ENCODE measurements around the gene ANO8.
"Not testable (repeated sequence)": the region's sequence is repeated elsewhere in the genome, so short reads cannot be mapped to it uniquely, and the experiment has no call there.

ANO8 gene, protein sequence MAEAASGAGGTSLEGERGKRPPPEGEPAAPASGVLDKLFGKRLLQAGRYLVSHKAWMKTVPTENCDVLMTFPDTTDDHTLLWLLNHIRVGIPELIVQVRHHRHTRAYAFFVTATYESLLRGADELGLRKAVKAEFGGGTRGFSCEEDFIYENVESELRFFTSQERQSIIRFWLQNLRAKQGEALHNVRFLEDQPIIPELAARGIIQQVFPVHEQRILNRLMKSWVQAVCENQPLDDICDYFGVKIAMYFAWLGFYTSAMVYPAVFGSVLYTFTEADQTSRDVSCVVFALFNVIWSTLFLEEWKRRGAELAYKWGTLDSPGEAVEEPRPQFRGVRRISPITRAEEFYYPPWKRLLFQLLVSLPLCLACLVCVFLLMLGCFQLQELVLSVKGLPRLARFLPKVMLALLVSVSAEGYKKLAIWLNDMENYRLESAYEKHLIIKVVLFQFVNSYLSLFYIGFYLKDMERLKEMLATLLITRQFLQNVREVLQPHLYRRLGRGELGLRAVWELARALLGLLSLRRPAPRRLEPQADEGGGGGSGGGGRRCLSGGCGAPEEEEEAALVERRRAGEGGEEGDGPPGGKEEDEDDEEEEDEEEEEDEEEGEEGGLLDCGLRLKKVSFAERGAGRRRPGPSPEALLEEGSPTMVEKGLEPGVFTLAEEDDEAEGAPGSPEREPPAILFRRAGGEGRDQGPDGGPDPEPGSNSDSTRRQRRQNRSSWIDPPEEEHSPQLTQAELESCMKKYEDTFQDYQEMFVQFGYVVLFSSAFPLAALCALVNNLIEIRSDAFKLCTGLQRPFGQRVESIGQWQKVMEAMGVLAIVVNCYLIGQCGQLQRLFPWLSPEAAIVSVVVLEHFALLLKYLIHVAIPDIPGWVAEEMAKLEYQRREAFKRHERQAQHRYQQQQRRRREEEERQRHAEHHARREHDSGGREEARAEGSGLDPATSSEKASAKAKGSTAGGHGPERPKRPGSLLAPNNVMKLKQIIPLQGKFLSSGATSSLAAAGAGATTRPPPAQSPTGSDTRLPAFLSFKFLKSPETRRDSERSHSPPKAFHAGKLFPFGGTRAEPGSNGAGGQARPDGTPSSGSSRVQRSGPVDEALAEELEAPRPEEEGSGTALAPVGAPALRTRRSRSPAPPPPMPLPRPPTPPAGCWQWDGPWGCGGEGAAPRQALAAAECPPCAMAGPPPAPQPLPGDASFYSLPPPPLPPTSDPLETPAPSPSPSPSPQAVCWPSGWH

DNA sequence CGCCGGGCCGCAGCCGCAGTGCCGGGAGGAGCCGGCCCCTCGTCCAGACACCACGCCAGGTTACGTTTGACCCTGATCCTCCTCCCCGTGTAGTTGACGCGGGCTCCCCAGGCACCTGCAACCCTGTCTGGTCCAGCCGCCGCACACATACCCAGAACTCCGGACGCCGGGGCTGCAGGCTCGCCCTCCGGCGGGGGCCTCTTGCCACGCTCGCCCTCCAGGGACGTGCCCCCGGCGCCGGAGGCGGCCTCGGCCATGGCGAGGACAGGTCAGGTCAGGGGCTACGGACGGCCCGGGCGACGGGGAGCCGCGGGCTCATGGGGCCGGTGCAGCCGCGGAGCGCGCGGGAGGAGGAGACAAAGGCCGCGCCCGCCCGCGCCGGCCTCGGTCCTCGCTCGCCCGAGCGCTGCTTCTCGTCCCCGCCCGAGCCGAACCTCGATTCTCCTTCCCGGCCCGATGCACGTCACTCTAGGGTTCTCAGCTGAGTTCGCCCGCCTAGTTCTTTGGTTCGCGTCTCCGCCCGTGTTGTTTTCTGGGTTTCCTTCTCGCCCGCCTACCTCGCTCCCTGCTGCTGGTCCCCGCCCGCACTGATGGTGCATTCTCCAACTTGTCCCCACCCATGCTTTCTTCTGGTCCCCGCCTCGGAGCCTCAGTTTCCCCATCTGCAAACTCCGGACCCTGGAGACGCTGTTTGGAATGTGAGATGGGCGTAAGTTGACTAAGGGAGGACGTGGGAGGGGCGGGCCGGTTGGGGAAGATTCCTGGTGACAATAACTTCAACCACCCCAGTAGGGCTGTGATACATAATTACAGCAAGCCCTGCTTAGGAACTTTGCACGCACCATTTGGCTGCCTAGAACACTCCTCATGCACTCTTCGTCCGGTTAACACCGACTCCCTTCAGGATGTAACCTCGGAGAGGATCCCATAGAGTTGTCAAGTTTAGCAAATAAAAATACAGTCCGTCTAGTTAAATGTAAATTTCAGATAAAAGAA, at the start of gene ANO8:
Gene ANO8 (minus strand): TSS at position 442 of the 996 bp plus-strand sequence. CDS start 185 bp downstream, at position 257.
- peak; percentile 95 for DNase-seq (ENCODE audit: low read depth)

DNA sequence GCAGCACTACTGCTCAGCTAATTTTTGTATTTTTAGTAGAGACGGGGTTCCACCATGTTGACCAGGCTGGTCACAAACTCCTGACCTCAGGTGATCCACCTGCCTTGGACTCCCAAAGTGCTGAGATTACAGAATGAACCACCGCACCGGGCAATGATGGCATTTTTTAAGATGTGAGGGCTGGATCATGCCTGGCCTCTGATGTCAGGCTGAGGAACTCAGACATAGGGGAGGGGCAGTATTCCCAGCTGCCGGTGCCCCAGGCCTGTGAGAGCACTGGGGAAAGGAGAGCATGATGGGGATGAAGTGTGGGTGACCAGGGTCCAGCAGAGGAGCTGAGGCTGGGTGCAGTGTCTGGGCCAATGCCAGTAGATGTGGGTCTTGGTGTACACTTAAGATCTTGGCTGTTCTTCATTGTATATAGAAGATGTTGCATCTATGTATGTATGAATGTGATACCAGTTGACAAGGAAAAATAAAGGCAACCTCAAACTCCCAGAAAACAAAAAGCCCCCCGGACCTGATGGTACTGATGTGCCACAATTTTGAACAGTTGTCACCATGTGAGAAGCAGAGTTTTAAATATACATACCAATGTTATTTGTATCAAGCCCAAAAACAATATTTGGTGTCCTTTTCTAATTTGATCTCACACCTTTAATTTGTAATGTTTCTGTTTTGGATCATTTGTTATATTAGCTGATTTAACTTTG, 45.9 kb upstream of the ANO8 start:
- no peak for DNase-seq (ENCODE audit: low read depth)

DNA sequence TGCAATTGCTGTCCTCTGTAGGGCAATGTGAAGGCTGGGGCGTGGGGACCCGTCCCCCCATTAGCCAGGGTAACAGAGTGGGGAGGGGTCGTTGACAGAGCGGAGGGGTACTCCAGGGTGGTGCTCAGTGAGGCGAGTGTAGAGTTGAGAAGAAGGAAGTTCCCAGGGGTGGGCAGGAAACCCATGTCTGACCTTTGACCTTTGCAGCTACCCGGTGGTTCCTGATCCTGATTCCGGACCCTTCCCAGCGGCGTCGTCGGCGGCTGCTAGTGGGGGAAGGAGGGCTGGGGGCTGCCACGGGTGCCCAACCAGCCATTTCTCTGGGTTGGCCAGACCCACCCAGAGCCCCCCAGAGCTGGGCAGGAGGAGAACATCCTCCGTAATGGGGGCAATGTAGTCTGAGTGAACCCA, 44.6 kb upstream of the ANO8 start:
- no peak for DNase-seq (ENCODE audit: low read depth)

DNA sequence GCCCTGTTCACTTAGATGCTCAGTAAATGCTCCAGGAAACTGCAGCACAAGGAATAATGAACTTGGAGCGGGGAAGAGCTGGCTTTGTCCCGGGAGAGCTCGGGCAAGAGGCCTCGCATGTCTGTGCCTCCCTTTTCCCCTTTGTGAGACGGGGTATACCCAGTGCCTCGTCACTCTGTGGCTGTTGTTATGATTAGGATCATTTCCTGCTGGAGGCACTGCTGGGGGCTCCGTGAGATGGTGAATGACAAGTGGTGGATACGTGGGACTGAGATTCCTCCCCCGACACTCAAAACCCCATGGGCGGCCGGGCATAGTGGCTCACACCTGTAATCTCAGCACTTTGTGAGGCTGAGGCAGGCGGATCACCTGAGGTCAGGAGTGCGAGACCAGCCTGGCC, 43.6 kb upstream of the ANO8 start:
- no peak for DNase-seq (ENCODE audit: low read depth)

DNA sequence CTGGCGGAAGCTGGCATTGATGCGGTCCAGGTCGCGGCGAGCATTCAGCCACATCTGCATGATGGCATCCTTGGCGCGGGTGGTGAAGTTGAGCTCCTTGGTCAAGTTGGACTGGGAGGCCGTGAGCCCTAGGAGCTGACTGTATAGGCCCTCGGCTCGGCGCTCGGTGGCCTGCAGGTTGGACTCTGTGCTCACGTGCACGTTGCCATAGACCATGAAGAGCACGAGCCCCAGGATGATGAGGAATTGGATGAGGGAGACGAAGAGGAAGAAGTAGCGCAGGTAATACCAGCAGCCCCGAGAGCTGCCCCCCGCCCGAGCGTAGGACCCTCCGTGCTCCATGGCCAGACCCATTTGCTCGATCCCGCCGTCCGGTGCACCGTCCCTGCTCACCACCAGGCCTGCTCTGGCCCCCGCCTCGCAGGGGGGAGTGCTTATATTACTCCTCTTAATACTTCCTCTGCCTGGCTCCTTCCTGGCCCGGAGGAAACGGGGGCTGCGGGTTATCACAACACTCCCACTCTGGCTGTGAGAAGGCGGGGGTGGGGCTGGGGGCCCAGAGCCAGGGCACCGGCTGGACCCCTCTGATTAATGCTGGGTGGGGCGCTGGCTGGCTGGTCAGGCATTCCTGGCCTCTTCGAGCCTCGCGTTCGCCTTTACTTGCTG, 42.4 kb upstream of the ANO8 start, which contains the start of gene PLVAP:
Gene PLVAP (minus strand): TSS at position 408 of the 666 bp plus-strand sequence. CDS start 54 bp downstream, at position 354.
- DNase-seq (ENCODE audit: low read depth) = no peak

DNA sequence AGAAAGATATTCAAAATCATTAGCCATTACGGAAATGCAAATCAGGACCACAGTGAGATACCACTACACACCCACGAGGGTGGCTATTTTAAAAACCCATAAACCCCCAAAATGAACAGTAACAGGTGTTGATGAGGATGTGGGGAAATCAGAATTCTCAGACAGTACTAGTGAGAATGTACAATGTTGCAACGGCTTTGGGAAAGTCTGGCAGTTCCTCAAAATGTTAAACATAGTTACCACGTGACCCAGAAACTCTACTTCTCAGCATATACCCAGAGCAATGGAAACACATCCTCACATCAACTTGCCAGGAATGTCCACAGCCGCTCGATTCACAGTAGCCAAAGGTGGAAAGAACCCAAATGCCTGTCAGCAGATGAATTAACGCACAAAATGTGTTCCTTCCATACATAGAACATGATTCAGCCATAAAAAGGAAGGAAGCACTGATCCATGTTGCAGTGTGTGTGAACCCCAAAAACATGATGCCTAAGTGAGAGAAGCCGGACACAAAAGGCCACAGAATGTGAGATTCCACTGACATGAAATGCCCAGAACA, 35.5 kb upstream of the ANO8 start:
- DNase-seq (ENCODE audit: low read depth) = no peak

DNA sequence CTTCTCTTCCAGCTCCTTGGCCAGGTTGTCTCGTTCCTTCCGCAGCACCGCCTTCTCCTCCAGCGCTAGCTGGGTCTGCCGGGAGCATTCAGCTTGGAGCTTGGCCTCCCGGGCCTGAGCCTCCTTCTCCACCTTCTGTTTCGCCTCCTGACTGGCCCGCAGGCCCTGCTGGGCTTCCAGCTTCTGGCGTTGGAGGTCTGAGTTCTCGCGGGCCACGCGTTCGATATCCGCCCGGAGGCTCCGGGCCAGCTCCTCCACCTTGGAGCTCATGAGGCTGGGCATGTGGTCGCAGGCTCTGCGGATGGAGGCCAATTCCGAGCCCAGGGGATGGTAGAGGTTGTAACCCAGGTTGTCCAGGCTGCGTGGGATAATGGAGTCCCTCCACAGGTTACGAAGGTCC, 30.7 kb upstream of the ANO8 start:
- no peak for DNase-seq (ENCODE audit: low read depth)

DNA sequence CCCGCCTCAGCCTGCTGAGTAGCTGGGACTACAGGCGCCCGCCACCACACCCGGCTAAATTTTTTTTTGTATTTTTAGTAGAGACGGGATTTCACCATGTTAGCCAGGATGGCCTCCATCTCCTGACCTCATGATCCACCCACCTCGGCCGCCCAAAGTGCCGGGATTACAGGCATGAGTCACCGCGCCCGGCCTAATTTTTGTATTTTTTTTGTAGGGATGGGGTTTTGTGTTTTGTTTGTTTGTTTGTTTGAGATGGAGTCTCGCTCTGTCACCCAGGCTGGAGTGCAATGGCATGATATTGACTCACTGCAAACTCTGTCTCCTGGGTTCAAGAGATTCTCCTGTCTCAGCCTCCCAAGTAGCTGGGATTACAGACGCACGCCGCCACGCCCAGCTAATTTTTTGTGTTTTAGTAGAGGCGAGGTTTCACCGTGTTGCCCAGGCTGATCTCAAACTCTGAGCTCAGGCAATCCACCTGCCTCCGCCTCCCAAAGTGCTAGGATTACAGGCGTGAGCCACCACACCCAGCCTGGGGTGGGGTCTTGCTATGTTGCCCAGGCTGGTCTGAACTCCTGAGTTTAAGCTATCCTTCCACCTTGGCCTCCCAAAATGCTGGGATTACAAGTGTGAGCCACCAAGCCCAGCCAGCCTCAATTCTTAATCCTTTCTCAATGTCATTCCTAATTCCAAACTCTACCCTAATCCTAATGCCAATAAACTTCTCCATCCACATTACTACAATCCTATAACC, 29.4 kb upstream of the ANO8 start:
- DNase-seq (ENCODE audit: low read depth) = not testable (repeated sequence)

DNA sequence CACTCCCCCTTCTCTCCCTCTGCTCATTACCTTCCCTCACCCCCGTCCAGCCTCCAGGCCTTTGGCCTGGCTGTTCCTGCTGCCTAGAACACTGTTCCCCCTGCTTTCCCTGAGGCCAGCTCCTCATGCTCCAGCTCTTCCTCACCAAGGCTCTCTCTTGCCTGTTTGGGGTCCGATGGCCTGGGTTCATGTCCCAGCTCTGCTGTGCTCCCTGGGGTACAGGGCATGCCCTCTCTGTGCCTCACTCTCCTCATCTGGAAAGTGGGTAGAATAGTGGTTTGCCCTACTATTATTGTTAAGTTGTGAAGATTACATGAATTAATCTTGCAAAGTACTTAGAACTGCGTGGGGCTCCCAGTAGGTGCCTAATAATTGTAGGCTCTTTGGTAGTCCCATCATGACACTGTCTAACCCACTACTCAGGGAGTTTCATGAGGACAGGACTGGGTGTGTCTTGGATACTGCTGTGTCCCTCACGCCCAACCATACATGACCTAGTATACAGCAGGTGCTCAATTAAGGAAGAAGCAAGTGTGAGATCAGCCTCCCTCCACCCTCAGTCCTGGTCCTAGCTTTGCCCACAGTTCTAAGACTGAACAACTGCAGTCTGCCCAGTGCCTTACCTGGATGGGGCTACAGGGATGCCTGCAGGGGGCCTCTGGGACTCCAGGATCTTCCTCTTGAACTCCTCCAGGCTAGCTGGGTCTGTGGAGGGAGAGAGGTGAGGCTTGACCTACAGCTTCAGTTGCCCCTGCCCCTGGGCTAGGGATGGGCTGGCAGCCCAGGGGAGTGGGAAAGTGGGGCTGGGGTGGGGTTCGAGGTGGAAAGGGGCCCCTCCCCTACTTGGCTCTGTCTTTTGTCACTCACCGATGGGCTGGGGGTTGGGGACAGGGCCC, 25.5 kb upstream of the ANO8 start:
- DNase-seq (ENCODE audit: low read depth) = no peak

DNA sequence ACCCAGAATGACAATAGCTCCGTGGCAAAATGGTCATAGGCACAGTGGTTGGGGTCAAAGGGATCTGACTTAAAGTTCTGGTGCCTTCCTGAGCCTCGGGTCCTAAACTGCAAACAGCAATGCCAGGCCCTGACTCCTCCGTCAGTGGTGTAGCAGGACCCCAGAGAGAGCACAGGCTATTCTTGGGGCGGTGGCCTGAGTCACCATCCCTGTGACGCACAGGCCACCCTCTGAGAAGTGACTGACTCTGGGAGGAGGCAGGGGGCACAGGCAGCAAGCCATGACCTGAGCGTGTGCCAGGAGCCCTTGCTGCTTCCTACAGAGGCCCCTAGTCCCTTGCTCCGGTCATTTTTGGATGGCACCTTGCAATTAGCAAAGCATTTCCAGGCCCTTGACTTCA, 23.7 kb upstream of the ANO8 start:
- DNase-seq (ENCODE audit: low read depth) = no peak

DNA sequence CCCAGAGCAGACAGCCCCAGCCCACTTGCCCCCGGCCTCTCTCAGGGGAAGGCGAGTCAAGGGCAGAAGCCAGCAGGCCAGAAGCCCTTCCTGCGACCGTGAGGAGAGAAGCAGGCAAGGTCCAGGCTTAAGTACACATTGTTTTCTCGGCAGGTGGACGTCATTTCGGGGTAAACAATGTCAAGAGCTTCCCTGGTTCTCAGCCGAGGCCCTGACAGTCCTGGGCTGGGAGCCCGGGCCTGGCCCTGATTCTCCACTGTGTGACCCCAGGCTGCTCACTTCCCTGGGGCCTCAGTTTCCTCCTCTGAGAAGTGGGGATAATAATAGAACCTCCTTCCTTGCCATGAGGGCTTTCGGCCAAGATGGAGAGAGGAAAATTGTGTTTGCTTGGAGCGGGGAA, 23.1 kb upstream of the ANO8 start:
- no peak for DNase-seq (ENCODE audit: low read depth)

DNA sequence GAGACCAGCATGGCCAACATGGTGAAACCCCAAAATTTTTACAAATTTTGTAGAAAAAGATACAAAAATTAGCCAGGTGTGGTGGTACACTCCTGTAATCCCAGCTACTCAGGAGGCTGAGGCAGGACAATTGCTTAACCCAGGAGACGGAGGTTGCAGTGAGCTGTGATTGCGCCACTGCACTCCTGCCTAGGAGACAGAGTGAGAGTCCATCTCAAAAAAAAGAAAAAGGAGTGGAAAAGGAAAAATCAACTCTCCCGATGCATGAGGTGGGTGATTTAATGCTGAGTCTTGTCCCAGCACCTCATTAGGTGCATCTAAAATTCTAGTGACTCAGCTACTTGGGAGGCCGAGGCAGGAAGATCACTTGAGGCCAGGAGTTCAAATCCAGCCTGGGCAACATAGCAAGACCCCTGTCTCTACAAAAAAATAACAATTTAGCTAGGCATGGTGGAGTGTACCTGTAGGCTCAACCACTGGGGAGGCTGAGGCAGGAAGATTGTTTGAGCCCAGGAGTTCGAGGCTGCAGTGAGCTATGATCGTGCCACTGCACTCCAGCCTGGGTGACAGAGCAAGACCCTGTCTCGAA, 22.5 kb upstream of the ANO8 start:
- DNase-seq (ENCODE audit: low read depth) = no peak

DNA sequence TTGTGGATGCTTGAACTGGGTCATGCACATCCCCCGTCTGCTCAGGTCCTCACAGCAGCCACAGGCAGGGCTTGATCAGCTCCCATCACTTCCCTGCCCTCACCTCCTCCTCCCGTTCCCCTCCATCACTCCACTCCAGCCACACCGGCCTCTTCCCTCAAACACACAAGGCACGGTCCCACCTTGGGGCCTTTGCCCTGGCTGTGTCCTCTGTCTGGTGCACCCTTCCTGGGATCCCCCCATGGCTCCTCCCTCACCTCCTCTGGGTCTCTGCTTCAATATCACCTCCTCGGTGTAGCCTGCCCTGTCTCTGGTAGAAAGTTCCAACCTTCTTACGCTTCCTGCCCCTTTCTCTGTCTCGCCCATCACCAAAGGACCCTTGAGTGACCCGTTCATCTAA, 18.7 kb upstream of the ANO8 start:
- DNase-seq (ENCODE audit: low read depth) = no peak

DNA sequence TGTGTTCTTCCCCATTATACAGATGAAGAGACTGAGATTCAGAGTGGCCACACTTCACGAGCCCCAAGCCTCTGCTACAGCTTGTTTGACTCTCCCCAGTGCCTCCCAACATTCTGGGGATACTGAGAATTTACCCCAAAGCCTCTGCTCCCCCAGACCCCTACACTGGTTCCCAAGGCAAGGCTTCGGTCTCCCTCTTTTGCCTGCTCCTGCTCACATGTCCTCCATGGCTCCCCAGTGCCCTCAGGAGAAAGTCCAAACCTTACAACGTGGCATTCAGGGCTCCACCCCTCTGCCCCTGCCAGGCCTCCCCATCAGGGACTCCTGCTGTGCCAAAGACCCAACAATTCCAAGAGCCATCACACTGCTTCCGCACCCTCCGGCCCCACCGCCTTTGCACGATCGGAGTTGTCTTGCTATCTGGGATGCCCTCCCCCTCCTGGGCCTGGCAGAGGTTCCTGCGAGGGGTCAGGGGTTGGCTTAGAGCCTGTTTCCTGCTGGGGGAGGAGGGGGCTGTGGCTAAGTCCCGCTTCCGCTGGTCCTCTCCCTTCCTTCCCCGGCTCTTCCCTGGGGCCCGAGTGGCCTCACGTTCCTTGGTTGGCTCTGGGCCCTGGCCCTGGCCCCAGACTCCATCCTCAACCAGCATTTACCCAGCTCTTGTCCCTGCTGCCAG, 18.1 kb upstream of the ANO8 start:
- no peak for DNase-seq (ENCODE audit: low read depth)

DNA sequence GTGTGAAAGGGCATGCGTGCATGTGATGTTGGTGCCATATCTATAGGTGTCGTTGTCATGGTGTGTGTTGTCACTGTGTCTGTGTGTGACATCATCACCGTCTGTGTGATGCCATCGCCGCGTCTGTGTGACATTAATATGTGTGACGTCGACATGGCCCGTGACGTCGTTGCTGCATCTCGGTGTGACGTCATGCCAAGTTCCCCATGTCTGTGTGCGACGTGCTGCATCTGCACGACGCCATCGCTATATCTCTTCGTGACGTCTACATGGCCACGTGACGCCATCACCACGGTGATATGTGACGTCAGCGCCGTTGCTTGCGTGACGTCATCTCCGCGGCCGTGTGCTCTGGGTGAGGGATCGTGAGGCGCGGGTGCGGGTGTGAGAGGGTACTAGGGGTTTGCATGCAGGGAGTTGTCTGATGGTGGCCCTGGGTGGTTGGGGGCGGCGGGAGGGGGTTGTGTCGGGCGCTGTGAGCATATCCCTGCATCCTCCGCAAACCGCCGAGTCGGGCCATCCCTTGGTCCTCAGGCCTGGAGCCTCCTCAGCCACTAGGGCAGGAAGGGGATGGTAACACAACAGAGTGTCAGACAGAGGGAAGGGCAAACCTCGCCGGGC, 17.3 kb upstream of the ANO8 start:
- DNase-seq (ENCODE audit: low read depth) = no peak

DNA sequence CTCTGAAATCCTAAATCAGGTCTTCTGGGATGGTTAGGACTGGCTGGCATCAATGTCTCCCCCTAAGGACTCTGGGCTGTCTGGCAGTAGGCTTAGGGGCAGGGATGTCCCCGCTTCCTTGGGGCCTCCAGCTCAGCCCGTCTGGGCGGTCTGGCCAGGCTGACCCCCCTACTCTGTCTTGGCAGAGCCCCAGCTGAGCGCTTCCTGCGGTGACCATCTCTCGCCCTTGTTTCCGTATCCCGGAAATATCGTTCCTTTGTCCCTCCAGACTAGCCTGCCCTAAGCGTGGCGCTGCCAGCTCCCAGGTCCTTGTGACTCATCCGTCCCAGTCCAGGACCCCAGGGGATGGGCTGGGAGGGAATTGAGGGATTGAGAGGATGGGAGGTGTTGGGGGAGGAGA, 14.0 kb upstream of the ANO8 start:
- no peak for DNase-seq (ENCODE audit: low read depth)
